Measurements from ENCODE around the gene NTRK3.

NTRK3 gene

GRCh38 chr15:88257311-88258092 is 963 bp upstream of the NTRK3 start:
- no peak for DNase-seq

GRCh38 chr15:88255484-88256278 is 858 bp downstream of the NTRK3 start:
- no peak for DNase-seq

- DNase-seq, result no peak
Observed at GRCh38 chr15:88255087-88255483, 1.5 kb downstream of the NTRK3 start.

GRCh38 chr15:88252441-88252840 is 4.1 kb downstream of the NTRK3 start:
- no peak for DNase-seq

- no peak for DNase-seq
Observed at GRCh38 chr15:88250826-88251225, 5.7 kb downstream of the NTRK3 start.

GRCh38 chr15:88249220-88249619 is 7.3 kb downstream of the NTRK3 start:
- no peak for DNase-seq

GRCh38 chr15:88247914-88248313 is 8.6 kb downstream of the NTRK3 start:
- DNase-seq, result no peak

- DNase-seq, result peak; percentile 75
Observed at GRCh38 chr15:88246666-88247446, 9.7 kb downstream of the NTRK3 start.

GRCh38 chr15:88246081-88246480 is 10.5 kb downstream of the NTRK3 start:
- DNase-seq, result no peak

- peak; percentile 61 for DNase-seq
Observed at GRCh38 chr15:88243895-88244787, 12.4 kb downstream of the NTRK3 start.

- DNase-seq, result no peak
Observed at GRCh38 chr15:88242586-88243555, 13.7 kb downstream of the NTRK3 start.

- no peak for DNase-seq
Observed at GRCh38 chr15:88241461-88241860, 15.1 kb downstream of the NTRK3 start.

- no peak for DNase-seq
Observed at GRCh38 chr15:88241060-88241459, 15.5 kb downstream of the NTRK3 start.

- no peak for DNase-seq
Observed at GRCh38 chr15:88239594-88239993, 16.9 kb downstream of the NTRK3 start.

- no peak for DNase-seq
Observed at GRCh38 chr15:88238618-88239430, 17.7 kb downstream of the NTRK3 start.

- DNase-seq, result no peak
Observed at GRCh38 chr15:88234711-88235110, 21.8 kb downstream of the NTRK3 start.

GRCh38 chr15:88233921-88234320 is 22.6 kb downstream of the NTRK3 start:
- no peak for DNase-seq

GRCh38 chr15:88232771-88233201 is 23.8 kb downstream of the NTRK3 start:
- DNase-seq, result no peak

- no peak for DNase-seq
Observed at GRCh38 chr15:88231909-88232644, 24.5 kb downstream of the NTRK3 start.
